ENCODE results near the gene TMEM184B. TPM values are rescaled to one million over a fixed set of nuclear protein-coding genes. Genes with fewer than 3 reads are reported as not detected.
"Not testable (repeated sequence)": the region's sequence is repeated elsewhere in the genome, so short reads cannot be mapped to it uniquely, and the experiment has no call there.

The TMEM184B gene
- total and polyA plus RNA-seq, 12 donors = 20.8 to 51.6 (median 42.3) TPM

DNA sequence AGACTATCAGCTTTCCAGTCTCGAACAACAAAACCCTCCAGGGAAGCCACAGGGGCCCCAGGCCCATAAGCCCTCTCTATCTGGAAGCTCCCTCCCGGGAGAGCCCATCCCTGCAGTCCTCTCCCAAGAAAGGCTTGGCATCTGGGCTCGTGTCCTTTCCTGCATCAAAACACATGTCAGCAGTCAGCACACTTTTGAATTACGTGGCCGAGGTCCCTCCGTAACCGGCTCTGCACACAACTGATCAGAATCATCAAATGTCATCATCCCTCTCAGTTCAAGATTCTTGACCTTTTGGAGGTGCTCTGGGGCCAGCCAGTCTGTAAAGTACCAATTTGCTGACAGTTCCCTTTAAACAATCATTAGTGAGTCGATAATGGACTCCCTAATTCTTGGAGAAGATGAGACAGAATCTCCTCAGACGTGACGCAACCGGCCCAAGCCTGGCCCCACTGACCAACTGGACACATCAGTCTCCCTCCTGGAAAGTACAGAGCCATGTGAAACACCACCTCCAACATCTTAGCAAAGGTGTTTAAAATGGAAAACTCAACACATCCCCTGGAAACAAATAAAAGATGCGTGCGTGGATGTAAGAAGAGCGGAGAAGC, 37.5 kb downstream of the TMEM184B start:
- no peak overlapping the region for H3K4me3 ChIP-seq
- DNase-seq (no peak), ATAC-seq (no peak)
- no peaks in the 10 kb centered on the region for H3K27me3 ChIP-seq
- TF ChIP-seq, protein P1, sequence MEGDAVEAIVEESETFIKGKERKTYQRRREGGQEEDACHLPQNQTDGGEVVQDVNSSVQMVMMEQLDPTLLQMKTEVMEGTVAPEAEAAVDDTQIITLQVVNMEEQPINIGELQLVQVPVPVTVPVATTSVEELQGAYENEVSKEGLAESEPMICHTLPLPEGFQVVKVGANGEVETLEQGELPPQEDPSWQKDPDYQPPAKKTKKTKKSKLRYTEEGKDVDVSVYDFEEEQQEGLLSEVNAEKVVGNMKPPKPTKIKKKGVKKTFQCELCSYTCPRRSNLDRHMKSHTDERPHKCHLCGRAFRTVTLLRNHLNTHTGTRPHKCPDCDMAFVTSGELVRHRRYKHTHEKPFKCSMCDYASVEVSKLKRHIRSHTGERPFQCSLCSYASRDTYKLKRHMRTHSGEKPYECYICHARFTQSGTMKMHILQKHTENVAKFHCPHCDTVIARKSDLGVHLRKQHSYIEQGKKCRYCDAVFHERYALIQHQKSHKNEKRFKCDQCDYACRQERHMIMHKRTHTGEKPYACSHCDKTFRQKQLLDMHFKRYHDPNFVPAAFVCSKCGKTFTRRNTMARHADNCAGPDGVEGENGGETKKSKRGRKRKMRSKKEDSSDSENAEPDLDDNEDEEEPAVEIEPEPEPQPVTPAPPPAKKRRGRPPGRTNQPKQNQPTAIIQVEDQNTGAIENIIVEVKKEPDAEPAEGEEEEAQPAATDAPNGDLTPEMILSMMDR (IDR thresholded peaks at IDR 0.05) = no peak
- H3K36me3 ChIP-seq = peaks cover 0 to 82% (median 19%) of the 10 kb centered on the region in 9 donors
- no peak overlapping the region for H3K27ac ChIP-seq
- H3K9me3 ChIP-seq = no peaks in the 10 kb centered on the region
- intact Hi-C loops (cut with DNase I) = loop anchor here in 5 of 10 donors (10.0 kb wide), 1 partner anchor 121 kb away; the partner anchor contains the start of gene BAIAP2L2 (in 5 of the 5)
- H3K4me1 ChIP-seq = peaks cover 12 to 85% (median 29%) of the 10 kb centered on the region in 9 donors
- 70 to 71% methylated on average over 14 of the region's 14 CpGs for WGBS, 2 donors

DNA sequence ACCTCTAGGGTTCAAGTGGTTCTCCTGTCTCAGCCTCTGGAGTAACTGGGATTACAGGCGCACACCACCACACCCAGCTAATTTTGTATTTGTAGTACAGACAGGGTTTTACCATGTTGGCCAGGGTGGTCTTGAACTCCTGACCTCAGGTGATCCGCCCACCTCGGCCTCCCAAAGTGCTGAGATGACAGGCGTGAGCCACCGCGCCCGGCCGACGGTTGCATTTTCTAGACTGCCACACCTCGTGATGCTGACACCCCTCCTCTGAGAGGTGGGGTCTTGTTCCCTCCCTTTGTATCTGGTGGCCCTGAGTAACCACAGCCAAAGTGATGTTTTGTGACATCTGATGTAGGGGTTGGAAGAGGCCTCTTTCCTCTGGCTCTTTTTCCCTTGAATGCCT, 39.0 kb downstream of the TMEM184B start:
- ATAC-seq, H3K9me3 ChIP-seq, H3K4me3 ChIP-seq, H3K27me3 ChIP-seq, H3K27ac ChIP-seq, DNase-seq: not testable (repeated sequence)
- peaks cover 7 to 79% (median 25%) of the 10 kb centered on the region in 9 donors for H3K4me1 ChIP-seq
- peaks cover 0 to 85% (median 21%) of the 10 kb centered on the region in 9 donors for H3K36me3 ChIP-seq
- WGBS, 2 donors = 96 to 97% methylated on average over 10 of the region's 10 CpGs
- intact Hi-C loops (cut with DNase I) = loop anchor here in 6 of 10 donors (5.0 to 10.0 kb wide), 2 partner anchors 119 to 122 kb away; partner anchors contain the start of gene BAIAP2L2 (in 6 of the 6)

DNA sequence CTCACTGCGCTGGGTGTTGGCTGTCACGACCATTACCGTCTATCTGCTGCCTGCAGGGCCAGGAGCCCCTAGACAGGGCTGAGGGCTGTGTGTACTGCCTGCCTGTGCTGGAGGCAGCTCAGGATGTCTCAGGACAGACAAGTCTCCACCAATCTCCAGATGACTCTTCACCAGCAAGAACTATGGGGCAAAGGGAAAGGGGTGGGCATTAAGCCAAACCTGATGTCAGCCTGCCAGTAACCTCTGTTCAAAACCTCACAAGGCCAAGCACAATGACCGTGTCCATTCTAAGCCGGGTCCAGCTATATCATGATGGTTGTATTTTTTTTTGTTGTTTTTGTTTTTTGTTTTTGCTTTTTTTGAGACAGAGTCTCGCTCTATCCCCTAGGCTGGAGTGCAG, 39.4 kb downstream of the TMEM184B start:
- intact Hi-C loops (cut with DNase I) = loop anchor here in 6 of 10 donors (5.0 to 10.0 kb wide), 2 partner anchors 119 to 121 kb away; partner anchors contain the start of gene BAIAP2L2 (in 6 of the 6)
- H3K4me1 ChIP-seq = peaks cover 3 to 79% (median 23%) of the 10 kb centered on the region in 9 donors

DNA sequence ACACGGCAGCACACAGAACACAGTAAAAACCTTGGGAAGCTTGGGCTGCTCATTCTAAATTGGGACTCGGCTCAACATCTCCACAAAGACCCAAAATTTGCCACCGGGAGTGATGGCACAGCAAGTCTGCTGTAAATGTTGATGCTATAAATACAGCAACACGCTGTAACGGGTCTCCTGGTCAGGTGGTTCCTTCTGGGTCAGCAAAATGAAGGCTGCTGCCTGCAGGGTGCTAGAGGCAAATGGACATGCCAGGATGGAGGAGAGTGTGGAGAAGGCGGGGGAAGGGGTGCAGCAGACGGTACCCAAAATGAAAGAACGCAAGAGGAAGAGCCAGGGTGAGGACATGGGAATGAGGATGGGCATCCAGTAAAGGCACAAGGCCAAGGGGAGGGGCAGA, 40.6 kb downstream of the TMEM184B start:
- no peak for ATAC-seq
- peaks cover 0 to 94% (median 21%) of the 10 kb centered on the region in 9 donors for H3K36me3 ChIP-seq

More for the DNA sequence above, 39.4 kb downstream of the TMEM184B start:
- TF ChIP-seq, protein P1 (IDR thresholded peaks at IDR 0.05) = no peak
- Histone ChIP-seq H3K27me3 (no peaks in the 10 kb centered on the region), H3K36me3 (peaks cover 0 to 89% (median 21%) of the 10 kb centered on the region in 9 donors), H3K9me3 (no peaks in the 10 kb centered on the region), H3K4me3 (no peak overlapping the region), H3K27ac (peak overlapping the region in 1 of 10 donors; percentile 21)
- no peak for ATAC-seq
- WGBS, 2 donors = 81 to 91% methylated on average over 6 of the region's 6 CpGs
- DNase-seq = no peak

More for the DNA sequence above, 40.6 kb downstream of the TMEM184B start:
- no peaks in the 10 kb centered on the region for H3K9me3 ChIP-seq
- TF ChIP-seq, protein P1 (IDR thresholded peaks at IDR 0.05) = no peak
- DNase-seq = no peak
- H3K27me3 ChIP-seq = no peaks in the 10 kb centered on the region
- H3K4me1 ChIP-seq = peaks cover 11 to 80% (median 26%) of the 10 kb centered on the region in 9 donors
- intact Hi-C loops (cut with DNase I) = loop anchor here in 6 of 10 donors (5.0 to 10.0 kb wide), 2 partner anchors 117 to 120 kb away; partner anchors contain the start of gene BAIAP2L2 (in 6 of the 6)
- no peak overlapping the region for H3K4me3 ChIP-seq
- 74 to 82% methylated on average over 8 of the region's 8 CpGs for WGBS, 2 donors
- H3K27ac ChIP-seq = peak overlapping the region in 1 of 10 donors; percentile 69
